Adipose tissue (tissue), 3 donors: ENCODE measurements around the gene DHX36. TPM values are rescaled to one million over a fixed set of nuclear protein-coding genes. Genes with fewer than 3 reads are reported as not detected.

Experiments used
- H3K27ac ChIP-seq: one replicate; pipeline ENCODE4 v1.5.1; 2013; ENCODE audit warnings: low read depth, low read length
- WGBS, 3 donors: extraction: QIAGEN DNeasy Blood & Tissue Kit; methylation state at CpG; one replicate each; pipeline ENCODE4 v1.1.7; 2013; 5-methylcytosine and 5-hydroxymethylcytosine counted together
- polyA plus RNA-seq, 3 donors: library from polyadenylated mRNA; stranded (reverse); fragments of 200-250 nt; gene quantifications; one replicate each; pipeline ENCODE4 v1.2.3, GENCODE V29; 2013
- donor health status: healthy with polysubstance abuse.
- donor health status: Bipolar disorder and iron deficiency.
- donor health status: healthy.

Gene DHX36
- polyA plus RNA-seq, 3 donors: 15.0 to 28.2 (median 26.3) TPM

DNA sequence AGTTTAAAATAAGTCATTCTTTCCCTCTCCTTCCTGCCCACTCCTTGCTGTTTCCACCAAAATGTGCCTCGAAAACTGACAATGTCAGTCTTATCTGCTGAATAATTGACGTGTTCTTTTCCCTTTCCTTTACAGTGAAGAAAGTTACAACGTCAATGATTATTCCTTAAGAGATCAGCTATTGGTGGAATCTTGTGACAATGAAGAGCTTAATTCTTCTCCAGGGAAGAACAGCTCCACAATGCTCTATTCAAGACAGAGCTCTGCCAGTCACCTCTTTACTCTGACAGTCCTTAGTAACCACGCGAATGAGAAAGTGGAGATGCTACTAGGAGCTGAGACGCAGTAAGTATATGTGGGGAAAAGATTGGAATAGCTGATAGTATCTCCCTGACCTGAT is 84.1 kb downstream of the DHX36 start:
- H3K27ac ChIP-seq: no peak overlapping the region
- WGBS, 3 donors: 89 to 95% (median 90%) methylated on average over 6 of the region's 6 CpGs

DNA sequence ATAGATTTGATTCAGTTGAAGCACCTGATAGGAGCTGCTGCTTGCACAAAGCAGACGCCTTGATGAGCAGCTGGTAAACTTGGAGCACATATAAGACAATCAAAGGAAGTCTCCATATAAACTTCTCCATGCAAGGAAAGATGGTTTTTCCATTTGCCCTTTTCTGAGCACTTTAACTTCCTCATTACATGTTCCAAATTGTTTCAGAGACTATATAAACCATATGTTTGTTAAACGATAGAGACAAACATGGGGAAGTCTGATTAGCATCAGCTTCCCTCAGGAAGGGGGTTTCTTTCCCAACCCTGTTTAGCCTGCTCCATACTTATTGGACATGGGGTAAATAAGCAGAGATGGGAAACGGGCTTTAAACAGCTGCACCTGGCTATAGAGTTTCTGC is 88.0 kb downstream of the DHX36 start:
- WGBS, 3 donors: 40 to 76% (median 48%) methylated on average over 3 of the region's 3 CpGs
- H3K27ac ChIP-seq: no peak overlapping the region

DNA sequence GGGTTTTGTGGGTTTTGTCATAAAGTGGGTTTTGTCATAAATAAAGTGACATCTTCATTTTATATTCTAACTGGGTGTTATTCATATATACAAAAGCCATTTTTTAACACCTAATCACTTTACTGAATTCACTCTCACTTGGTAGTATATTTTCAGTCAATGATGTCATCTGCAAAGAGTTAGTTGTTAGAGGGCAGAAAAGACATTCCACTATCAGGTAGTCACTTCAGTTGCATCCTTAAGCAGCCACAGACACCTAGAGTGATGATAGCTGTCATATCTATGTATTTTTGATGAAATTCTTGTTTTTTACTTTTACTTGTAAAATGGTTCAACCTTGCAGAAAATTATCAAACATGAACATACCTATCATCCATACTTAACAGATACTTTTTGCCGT is 89.0 kb downstream of the DHX36 start:
- 93 to 100% (median 96%) methylated on average over 1 of the region's 1 CpG for WGBS, 3 donors
- no peak overlapping the region for H3K27ac ChIP-seq

GRCh38 chr3:154229217-154229590 is 95.1 kb downstream of the DHX36 start:
- WGBS, 3 donors: 83 to 89% (median 87%) methylated on average over 2 of the region's 2 CpGs
- H3K27ac ChIP-seq: no peak overlapping the region

DNA sequence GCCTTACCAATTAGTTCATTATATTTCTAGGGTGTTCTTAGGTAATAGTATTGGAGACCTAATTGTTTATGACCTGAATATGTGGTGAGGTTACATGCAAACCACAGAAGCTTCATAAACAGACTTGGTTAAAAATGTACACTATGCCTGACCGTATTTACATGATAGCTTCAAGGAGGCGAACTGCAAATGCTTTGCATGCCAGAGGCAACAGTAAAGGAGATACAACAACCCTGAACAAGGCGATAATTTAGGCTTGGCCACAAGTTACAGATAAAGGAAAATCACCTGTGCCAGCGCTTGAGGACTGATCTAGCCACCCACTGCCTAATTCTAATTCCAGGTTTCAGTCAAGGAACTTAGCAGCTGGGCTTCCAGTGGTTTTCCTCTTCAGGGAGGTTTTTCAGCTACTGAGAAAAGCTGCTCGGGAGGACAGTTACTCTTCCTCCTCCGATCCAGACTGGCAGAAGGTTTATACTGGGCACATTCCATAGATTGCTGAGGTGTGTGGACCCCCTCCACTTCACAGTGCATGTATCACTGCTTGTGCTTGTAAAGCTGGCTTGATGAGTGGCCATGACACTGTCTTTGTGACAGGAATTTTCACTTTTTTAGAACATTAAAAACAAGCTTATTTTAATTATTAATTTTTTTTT is 95.6 kb downstream of the DHX36 start:
- no peak overlapping the region for H3K27ac ChIP-seq
- WGBS, 3 donors: 79 to 82% (median 81%) methylated on average over 6 of the region's 6 CpGs

DNA sequence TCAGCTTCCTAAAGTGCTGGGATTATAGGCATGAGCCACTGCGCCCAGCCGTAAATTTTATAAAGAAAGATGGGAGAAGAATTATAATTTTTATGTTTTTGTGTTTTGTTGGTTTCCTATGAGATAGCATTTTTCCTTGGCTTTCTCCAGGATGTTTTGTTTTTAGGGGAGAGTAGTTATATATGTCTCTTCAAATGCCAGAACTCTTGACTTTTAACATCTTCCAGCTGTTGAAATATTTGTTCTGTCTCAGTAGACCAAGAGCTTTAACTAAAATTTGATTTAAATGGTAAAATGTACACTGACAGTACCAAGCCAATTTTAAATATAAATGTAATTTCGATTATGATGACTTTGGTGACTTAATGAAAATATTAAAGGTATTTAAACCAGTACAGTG is 96.8 kb downstream of the DHX36 start:
- WGBS, 3 donors: 79 to 92% (median 86%) methylated on average over 3 of the region's 3 CpGs
- H3K27ac ChIP-seq: no peak overlapping the region

- WGBS, 3 donors: 74 to 93% (median 91%) methylated on average over 2 of the region's 2 CpGs
- no peak overlapping the region for H3K27ac ChIP-seq
Observed at GRCh38 chr3:154225536-154225935, 98.8 kb downstream of the DHX36 start.

GRCh38 chr3:154224866-154225265 is 99.4 kb downstream of the DHX36 start:
- H3K27ac ChIP-seq: no peak overlapping the region

DNA sequence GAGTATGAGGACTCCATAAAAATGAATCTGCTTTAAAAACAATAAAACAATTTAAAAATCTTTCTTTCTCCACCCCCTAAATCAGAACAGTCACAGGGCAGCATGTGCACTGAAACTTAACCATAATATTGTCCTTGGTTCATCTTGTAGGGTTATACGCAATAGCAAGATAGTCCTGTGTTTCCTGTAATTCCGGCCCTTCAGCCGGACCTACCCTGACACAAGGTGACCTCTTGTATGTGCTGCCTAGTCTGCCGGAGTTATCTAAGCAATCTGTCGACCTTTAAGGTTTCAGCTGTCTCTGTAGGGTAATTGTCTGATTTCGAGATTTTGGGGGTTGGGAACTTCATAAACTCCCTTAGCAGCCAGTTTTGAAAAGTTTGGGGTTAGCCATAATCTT is 99.9 kb downstream of the DHX36 start:
- H3K27ac ChIP-seq: no peak overlapping the region
- 42 to 66% (median 47%) methylated on average over 6 of the region's 6 CpGs for WGBS, 3 donors

- no peak overlapping the region for H3K27ac ChIP-seq
Observed at GRCh38 chr3:154223519-154223918, 100.8 kb downstream of the DHX36 start.

Other genes with a start within 250 kb of the DHX36 start
- 1 to 10 TPM; 4.0 to 7.1 (median 6.9) TPM for gene ARHGEF26, start 203.1 kb downstream of the DHX36 start, polyA plus RNA-seq
- not detected for gene GPR149, start 105.7 kb upstream of the DHX36 start, polyA plus RNA-seq